NCI-H2171 (cell line): ENCODE data around the gene GOLIM4.

ENCODE experiments used
- DNase-seq: peaks from one replicate; lab custom pipeline; 2025; lab: John Stamatoyannopoulos, UW

GOLIM4 gene

GRCh38 chr3:168100777-168101492, 5.2 kb upstream of the GOLIM4 start:
- no peak for DNase-seq

DNA sequence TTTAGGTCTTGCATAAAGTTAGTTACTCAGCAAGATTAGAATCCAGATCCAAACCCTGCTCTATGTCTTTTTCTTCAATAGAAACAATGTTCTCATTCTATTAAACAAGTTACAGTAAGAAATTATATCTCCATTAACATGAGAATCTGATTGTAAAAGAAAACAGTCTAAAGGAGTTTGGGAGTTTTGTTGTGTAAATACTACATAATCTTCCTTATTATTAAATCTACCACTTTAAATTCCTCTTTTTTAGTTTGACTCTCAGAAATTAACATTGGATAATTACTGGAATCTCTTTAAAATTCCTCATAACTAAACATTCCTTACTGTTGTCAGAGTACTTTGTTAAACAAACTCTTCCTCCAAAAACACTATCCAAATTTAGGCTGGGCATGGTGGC, 1.7 kb upstream of the GOLIM4 start:
- DNase-seq: no peak

GRCh38 chr3:168096210-168096652, 507 bp upstream of the GOLIM4 start:
- peak; percentile 89 for DNase-seq

DNA sequence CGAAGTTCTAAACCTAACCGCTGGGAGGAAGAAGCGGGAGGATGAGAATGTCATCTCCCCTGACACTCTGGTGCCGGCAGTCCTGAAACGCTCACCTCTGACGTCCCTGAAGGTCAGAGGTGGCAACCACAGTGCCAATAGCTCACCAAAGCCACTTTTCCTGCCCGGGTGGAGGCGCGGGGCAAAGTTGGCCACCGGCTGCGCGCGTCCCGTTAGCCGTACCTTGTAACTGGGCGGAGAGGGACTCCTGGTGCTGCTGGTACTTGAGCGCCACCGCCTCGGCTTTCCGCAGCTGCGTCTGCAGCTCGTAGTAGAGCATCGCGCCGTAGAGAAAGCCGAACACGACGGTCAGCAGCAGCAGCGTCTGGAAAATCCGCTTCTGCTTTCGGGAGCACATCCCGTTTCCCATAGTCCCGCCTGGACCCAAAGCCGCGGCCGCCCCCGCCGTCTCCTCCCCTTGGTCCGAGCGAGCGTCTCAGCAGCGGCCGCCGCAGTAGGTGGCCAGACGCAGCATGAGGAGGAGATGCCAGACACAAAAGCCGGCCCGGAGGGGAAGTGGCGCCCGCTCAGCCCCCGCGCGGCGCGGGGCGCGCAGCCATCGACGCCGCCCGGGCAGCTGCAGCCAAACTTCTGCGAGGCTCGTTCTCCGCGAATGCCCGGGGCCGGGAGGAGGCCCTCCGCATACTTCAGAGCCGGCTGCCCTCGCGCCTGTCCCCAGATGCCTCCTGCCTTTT, 680 bp downstream of the GOLIM4 start:
- peak; percentile 51 for DNase-seq

DNA sequence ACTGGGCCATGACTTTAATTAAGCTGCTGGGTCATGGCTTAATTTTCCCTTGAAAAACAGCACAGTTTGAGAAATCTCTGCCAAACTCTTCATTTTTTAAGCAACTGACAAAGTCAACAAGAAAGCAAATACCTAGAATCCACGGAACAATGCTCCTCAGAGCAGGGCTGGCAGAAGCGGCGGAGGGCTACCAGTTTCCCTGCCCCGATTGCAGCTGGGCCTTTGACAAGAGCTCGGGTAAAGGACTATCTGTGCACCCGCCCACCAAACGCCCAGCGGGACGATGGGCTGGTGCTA, 1.2 kb downstream of the GOLIM4 start:
- no peak for DNase-seq

- DNase-seq: no peak
Measured at GRCh38 chr3:168093790-168094189, 1.9 kb downstream of the GOLIM4 start.

GRCh38 chr3:168093229-168093628, 2.5 kb downstream of the GOLIM4 start:
- DNase-seq: no peak

DNA sequence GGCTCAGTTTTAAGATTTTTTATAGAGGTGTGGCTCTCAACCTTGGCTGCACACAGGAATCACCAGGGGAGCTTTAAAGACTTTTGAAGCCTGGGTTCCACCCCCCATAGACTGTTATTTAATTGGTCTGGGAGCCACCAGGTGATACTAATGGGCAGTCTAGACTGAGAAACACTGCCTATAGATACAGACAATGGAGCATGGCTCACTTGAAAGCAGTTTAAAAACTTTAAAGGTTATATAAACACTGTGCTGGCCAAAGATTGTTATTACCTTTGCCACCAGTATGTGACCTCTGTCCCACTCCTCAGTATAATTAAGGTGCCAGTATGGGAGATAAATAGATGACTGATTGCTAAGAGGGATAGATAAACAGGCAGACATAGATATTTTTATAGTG, 3.8 kb downstream of the GOLIM4 start:
- no peak for DNase-seq

DNA sequence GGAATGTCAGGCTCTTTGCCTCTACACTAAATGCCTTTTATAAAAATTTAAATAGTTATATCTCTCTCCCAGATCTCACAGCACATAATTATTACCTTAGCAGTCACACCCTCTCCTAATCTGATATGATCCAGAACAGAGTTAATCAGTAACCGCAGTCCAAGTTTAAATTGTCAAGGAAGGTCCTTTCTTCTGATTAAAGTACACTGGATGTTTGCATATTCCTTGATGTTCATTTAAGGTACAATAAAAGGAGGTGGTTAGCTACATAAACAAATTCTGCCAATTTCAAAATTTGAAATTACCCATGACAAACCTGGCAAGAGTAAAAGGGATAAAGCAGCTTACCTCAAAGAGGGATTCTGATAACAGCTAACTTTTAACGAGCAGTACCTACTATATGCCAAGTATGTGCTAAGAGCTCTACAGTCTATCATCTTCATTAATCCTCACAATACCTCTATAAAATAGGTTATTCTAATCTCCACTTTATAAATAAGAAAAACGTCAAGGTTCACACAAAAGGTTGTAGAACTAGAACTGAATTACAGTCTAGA, 4.3 kb downstream of the GOLIM4 start:
- DNase-seq: no peak

GRCh38 chr3:168090306-168091085, 5.2 kb downstream of the GOLIM4 start:
- DNase-seq: no peak

- no peak for DNase-seq
Measured at GRCh38 chr3:168089179-168089771, 6.4 kb downstream of the GOLIM4 start.

DNA sequence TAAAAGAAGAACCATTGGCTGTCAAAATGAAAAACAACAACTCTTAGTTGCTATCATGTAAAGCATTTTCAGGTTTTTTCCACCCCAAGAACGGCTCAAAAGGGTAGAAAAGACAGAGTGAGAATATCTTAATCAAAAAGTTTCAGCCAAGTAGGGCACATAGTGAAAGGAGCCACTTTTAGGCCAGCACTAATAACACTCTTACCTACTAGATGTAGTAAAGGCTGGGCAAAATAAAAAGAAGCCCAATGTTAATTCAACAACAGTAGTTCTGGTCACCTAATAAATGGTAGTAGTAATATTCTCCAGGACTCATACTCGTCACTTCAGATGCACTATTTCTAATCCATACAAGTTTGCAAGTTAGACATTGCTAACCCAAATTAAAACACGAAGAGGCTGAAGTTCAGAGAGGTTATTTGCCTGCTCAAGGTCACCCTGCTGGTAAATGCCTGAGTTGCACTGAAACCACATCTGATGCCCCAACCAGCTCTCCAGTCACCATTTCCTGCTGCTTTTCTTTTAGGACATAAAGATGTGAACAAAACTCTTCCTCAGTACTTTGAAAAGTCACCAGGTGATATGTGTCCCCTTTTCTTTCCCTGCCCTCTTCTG, 7.5 kb downstream of the GOLIM4 start:
- no peak for DNase-seq

DNA sequence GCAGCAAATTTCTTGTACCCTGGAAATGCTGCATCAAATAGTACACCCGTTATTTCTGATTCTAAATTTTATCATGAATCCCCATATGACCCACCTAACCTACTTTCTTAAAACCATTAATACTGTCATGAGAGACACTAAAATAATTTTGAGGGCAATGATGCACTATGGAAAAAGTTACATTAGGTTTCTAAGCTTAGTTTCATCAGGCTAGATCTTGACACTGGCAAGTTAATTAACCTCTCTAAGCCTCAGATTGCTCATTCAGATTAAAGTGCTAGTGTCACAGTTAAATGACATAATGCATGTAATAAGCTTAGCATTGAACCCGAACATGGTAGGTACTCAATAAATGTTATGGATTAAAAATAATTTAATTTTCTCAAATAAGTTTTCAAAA, 8.2 kb downstream of the GOLIM4 start:
- no peak for DNase-seq

- DNase-seq: no peak
Measured at GRCh38 chr3:168086541-168087260, 9.0 kb downstream of the GOLIM4 start.

DNA sequence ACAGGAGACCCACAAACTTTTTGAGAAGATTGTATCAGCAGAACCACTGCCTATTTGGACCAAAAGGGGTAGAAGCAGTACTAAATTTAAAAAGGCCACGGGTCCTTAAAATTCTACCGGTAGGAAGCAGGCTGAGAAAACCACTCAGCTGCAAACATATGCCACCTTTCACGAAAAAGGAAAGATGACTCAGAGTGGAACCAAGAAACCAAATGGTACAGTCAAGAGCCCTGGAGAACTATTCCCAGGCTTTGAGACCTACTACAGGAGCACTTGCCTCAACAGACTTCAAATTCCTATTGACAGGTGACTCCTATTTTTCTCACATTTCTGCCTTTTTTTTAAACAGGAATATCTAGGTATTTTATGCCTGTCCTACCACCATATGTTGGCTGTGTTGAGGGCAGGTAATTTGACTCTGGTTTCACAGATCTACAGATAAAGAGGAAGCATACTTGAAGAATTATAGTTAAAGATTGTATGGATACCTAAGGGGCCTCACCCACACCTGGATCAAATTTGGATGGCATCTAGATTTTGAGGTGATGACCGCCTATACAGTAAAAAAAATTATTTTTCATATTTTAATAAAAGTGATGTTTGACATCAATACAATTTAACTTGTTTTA, 10.1 kb downstream of the GOLIM4 start:
- DNase-seq: peak; percentile 53

DNA sequence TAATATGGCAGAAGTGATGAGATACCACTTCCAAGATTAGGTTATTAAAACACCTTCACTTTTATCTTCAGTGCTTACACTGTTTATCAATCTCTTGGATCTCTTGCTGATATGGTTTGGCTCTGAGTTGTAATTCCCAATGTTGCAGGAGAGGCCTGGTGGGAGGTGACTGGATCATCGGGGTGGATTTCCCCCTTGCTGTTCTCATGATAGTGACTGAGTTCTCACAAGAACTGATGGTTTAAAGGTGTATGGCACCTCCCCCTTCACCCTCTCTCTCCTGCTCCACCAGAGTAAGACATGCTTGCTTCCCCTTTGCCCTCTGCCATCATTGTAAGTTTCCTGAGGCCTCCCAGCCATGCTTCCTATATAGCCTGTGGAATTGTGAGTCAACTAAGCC, 11.8 kb downstream of the GOLIM4 start:
- no peak for DNase-seq

DNA sequence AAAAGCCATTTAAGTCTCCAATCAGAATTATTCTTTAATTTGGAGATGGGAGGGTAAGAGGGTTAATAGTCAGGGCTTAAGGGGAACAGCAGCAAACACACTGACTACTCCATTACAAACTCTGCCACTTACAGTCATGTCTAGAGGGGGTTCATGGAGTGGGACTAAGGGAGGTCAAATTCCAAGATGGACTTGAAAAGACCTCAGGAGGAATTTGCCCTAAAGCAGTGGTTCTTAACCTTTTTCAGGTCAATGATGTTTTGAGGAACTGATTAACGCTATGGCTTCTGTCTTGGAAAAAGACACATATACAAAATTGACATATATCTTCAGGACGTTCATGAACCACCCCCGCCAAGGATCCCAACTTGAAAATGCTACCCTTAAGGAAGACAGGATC, 13.9 kb downstream of the GOLIM4 start:
- DNase-seq: no peak

DNA sequence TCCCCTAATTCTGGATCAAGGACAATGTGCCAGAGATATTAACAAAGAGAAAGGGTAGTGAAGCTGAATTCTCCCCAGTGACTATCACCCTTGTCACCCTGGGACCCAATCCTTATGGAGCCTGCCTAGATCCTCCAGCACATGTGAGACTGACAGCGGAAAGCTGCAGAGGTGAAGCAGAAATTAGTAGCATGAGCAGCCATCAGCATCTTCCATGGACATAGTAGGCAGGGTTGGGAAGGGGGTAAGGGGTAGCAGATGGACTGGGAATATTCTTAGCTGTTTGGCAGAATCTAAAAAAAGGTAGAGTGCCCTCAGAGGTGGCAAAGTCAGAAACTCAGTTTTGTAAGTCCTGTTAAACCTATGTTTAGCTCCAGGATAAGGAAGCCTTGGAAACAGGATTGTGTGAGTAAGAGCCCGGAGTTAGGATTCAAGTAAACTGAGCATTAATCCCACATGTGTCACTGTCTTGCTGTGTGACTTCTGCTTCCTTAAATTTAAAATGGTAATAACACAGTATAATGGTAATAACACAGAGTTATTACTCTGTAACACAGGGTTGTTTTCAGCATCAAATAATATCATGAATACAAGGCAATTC, 14.5 kb downstream of the GOLIM4 start:
- no peak for DNase-seq

DNA sequence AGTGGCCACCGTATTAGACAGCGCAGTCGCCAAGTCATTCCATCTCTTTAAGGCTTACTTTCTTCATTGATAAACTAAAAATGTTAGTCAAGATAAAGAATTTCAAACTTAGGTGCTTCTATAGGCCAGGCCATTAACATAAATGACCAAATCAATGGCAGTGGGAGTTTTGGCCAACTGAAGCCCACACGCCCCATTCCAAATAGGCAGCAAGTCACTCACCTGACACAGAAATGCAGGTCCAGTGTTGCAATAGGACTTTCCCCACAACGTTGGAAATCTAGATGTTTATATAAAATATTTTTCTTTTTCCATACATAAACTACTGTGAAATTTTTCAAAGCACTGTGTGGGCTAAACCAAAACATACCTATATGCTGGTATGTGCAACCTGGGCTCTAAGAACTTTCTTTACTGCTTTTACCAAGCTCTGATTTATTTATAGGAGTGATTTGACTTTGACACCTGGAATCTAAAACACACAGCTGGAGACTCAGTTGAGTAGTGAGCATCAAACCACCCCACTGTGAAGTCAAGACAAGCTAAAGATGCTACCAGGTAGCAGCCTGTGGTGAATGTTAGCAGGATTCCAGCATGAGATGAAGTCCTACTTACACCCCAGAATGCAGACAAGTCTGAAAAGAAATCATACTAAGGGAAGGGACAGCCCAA, 15.1 kb downstream of the GOLIM4 start:
- no peak for DNase-seq

GRCh38 chr3:168080022-168080421, 15.7 kb downstream of the GOLIM4 start:
- DNase-seq: no peak
